CD8-positive, alpha-beta memory T cell (primary cell): ENCODE results near the gene DMXL1. TPM values are rescaled to one million over a fixed set of nuclear protein-coding genes. Genes with fewer than 3 reads are reported as not detected.

Experiments
- CTCF ChIA-PET: fragments of 350-600 bp; sonication (Branson Sonifier 250); formaldehyde crosslinking; loops from one replicate; lab custom pipeline; 2021; ENCODE audit warnings: antibody characterized with exemption; lab: Charles Lee
- POLR2A ChIA-PET: fragments of 350-600 bp; sonication (Branson Sonifier 250); formaldehyde crosslinking; loops from one replicate; lab custom pipeline; 2021; ENCODE audit warnings: antibody characterized with exemption; lab: Charles Lee
- DNase-seq, 5 donors: peaks; one replicate each; pipeline versions ENCODE4 v3.0.0 to v3.0.0-alpha.2; 2020 to 2022; ENCODE audit warnings: mixed read lengths in 1 of 5
- H3K27ac ChIP-seq: one replicate; pipeline ENCODE4 v1.7.0; 2013; ENCODE audit warnings: low read depth, mild to moderate bottlenecking, low read length, moderate library complexity
- H3K27me3 ChIP-seq: 2 replicates; pipeline ENCODE4 v1.7.0; 2013; ENCODE audit warnings: low read length, mild to moderate bottlenecking; ENCODE audit not compliant: insufficient read depth, poor library complexity, severe bottlenecking
- H3K36me3 ChIP-seq: 2 replicates; pipeline ENCODE4 v1.7.0; 2013; ENCODE audit warnings: mild to moderate bottlenecking, low read length, moderate library complexity; ENCODE audit not compliant: insufficient read depth
- H3K4me1 ChIP-seq: 2 replicates; pipeline ENCODE4 v1.7.0; 2013; ENCODE audit warnings: mild to moderate bottlenecking, low read length, moderate library complexity; ENCODE audit not compliant: insufficient read depth
- H3K4me3 ChIP-seq: 2 replicates; pipeline ENCODE4 v1.7.0; 2013; ENCODE audit warnings: mild to moderate bottlenecking, low read length
- H3K9me3 ChIP-seq: 2 replicates; pipeline ENCODE4 v1.7.0; 2013; ENCODE audit warnings: mild to moderate bottlenecking, low read length
- H3K27ac Mint-ChIP-seq, 8 donors: one replicate each; pipeline ENCODE4 v1.8.0; 2020 to 2021; ENCODE audit warnings: mixed read lengths in 8 of 8, mild to moderate bottlenecking in 6 of 8, inconsistent platforms in 3 of 8, moderate library complexity in 3 of 8
- H3K27me3 Mint-ChIP-seq, 2 donors: one replicate each; pipeline ENCODE4 v1.8.0; 2020 to 2021; ENCODE audit warnings: mixed read lengths in 2 of 2, mild to moderate bottlenecking in 1 of 2, moderate library complexity in 1 of 2
- H3K36me3 Mint-ChIP-seq, 3 donors: one replicate each; pipeline ENCODE4 v1.8.0; 2020 to 2021; ENCODE audit warnings: mixed read lengths in 3 of 3, inconsistent platforms in 1 of 3, mild to moderate bottlenecking in 1 of 3
- H3K4me1 Mint-ChIP-seq, 3 donors: one replicate each; pipeline ENCODE4 v1.8.0; 2020 to 2021; ENCODE audit warnings: mixed read lengths in 3 of 3, inconsistent platforms in 1 of 3, mild to moderate bottlenecking in 1 of 3
- H3K4me3 Mint-ChIP-seq, 7 donors: one replicate each; pipeline ENCODE4 v1.8.0; 2020 to 2021; ENCODE audit warnings: mixed read lengths in 7 of 7, mild to moderate bottlenecking in 6 of 7, moderate library complexity in 4 of 7, inconsistent platforms in 2 of 7
- H3K9me3 Mint-ChIP-seq, 5 donors: one replicate each; pipeline ENCODE4 v1.8.0; 2020 to 2022; ENCODE audit warnings: mixed read lengths in 5 of 5, mild to moderate bottlenecking in 3 of 5, moderate library complexity in 2 of 5, inconsistent platforms in 1 of 5
- polyA plus RNA-seq: library from polyadenylated mRNA; unstranded; fragments of 300-500 nt; fragmentation: Illumina TruSeq; gene quantifications from one replicate; pipeline ENCODE4 v1.2.3, GENCODE V29; 2021
- total RNA-seq, 2 experiments: library from RNA; stranded (reverse); gene quantifications; one replicate each; pipeline ENCODE4 v1.2.3, GENCODE V29; 2021

Gene DMXL1
- total and polyA plus RNA-seq, 3 experiments from 2014 or later = 12.9 to 26.2 (median 25.9) TPM

GRCh38 chr5:119290161-119290569, 219.3 kb downstream of the DMXL1 start:
- Histone ChIP-seq H3K4me3 (peak overlapping the region; percentile 28), H3K27ac (no peak overlapping the region), H3K27me3 (no peaks in the 10 kb centered on the region), H3K9me3 (no peaks in the 10 kb centered on the region), H3K4me1 (peaks cover 75% of the 10 kb centered on the region), H3K36me3 (no peaks in the 10 kb centered on the region)
- peak overlapping the region; percentile 84 to 98 (median 96) for H3K27ac Mint-ChIP-seq
- H3K4me3 Mint-ChIP-seq = peak overlapping the region; percentile 47 to 83 (median 75)
- H3K4me1 Mint-ChIP-seq = peaks cover 87 to 89% (median 89%) of the 10 kb centered on the region in 3 donors
- no peaks in the 10 kb centered on the region for H3K27me3 Mint-ChIP-seq
- no peak for DNase-seq
- ChIA-PET POLR2A (interaction anchor here (1.1 to 2.0 kb wide), 2 partner anchors 9 to 12 kb away, joined by 3 to 8 read pairs; no protein-coding TSS in a partner anchor), CTCF (interaction anchor here (0.8 to 2.9 kb wide), 10 partner anchors 9 to 302 kb away, joined by 3 to 8 read pairs (median 6); partner anchors contain the start of gene DTWD2)
- peaks cover 7 to 14% (median 13%) of the 10 kb centered on the region in 3 donors for H3K36me3 Mint-ChIP-seq
- H3K9me3 Mint-ChIP-seq = peaks cover 0 to 9% (median 6%) of the 10 kb centered on the region in 5 donors

DNA sequence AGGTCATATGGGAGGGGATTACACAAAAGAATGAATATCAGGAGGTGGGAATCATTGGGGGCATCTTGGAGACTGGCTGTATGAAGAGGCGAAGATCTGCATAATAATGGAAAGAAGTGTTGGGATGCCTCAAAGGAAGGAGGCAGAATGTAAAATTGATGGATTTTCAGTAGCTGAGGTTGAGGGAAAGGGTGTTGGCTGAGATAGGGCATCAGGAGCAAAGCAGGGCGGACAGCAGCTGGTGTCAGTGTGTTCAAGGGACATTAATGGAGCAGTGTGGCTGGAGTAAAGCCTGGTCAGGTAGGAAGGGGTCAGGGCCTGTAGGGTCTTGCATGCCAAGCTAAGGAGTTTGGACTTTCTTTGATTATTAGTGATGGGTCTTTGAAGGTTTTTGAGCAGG, 219.7 kb downstream of the DMXL1 start:
- no peak overlapping the region for H3K27ac ChIP-seq
- peak overlapping the region; percentile 78 to 98 (median 94) for H3K27ac Mint-ChIP-seq
- H3K4me1 Mint-ChIP-seq = peaks cover 83 to 85% (median 84%) of the 10 kb centered on the region in 3 donors
- H3K36me3 Mint-ChIP-seq = peaks cover 7 to 14% (median 13%) of the 10 kb centered on the region in 3 donors
- no peaks in the 10 kb centered on the region for H3K27me3 ChIP-seq
- H3K9me3 ChIP-seq = no peaks in the 10 kb centered on the region
- H3K36me3 ChIP-seq = no peaks in the 10 kb centered on the region
- no peaks in the 10 kb centered on the region for H3K27me3 Mint-ChIP-seq
- H3K4me3 Mint-ChIP-seq = peak overlapping the region; percentile 47 to 83 (median 75)
- ChIA-PET CTCF (interaction anchor here (0.8 to 2.9 kb wide), 10 partner anchors 9 to 303 kb away, joined by 3 to 8 read pairs (median 6); partner anchors contain the start of gene DTWD2), POLR2A (interaction anchor here (1.1 to 2.0 kb wide), 2 partner anchors 9 to 13 kb away, joined by 3 to 8 read pairs; no protein-coding TSS in a partner anchor)
- peaks cover 0 to 9% (median 6%) of the 10 kb centered on the region in 5 donors for H3K9me3 Mint-ChIP-seq
- H3K4me1 ChIP-seq = peaks cover 71% of the 10 kb centered on the region
- H3K4me3 ChIP-seq = peak overlapping the region; percentile 9
- DNase-seq = no peak

- no peak for DNase-seq
- Mint-ChIP-seq H3K36me3 (peaks cover 7 to 14% (median 13%) of the 10 kb centered on the region in 3 donors), H3K27ac (peak overlapping the region in 6 of 8 donors; percentile 78 to 98 (median 90)), H3K4me3 (peak overlapping the region in 6 of 7 donors; percentile 12 to 83 (median 74)), H3K9me3 (peaks cover 0 to 9% (median 6%) of the 10 kb centered on the region in 5 donors), H3K27me3 (no peaks in the 10 kb centered on the region), H3K4me1 (peaks cover 79 to 80% (median 80%) of the 10 kb centered on the region in 3 donors)
- H3K27me3 ChIP-seq = no peaks in the 10 kb centered on the region
- no peak overlapping the region for H3K4me3 ChIP-seq
- H3K9me3 ChIP-seq = no peaks in the 10 kb centered on the region
- ChIA-PET POLR2A (interaction anchor here (1.1 to 2.0 kb wide), 2 partner anchors 8 to 13 kb away, joined by 3 to 8 read pairs; no protein-coding TSS in a partner anchor), CTCF (interaction anchor here (0.8 to 2.9 kb wide), 6 partner anchors 12 to 303 kb away, joined by 3 to 8 read pairs (median 7); partner anchors contain the start of gene DTWD2)
- no peaks in the 10 kb centered on the region for H3K36me3 ChIP-seq
- H3K27ac ChIP-seq = no peak overlapping the region
- H3K4me1 ChIP-seq = peaks cover 66% of the 10 kb centered on the region
Observed at GRCh38 chr5:119291056-119291455, 220.2 kb downstream of the DMXL1 start.

GRCh38 chr5:119291877-119292276, 221.0 kb downstream of the DMXL1 start:
- Histone ChIP-seq H3K27me3 (no peaks in the 10 kb centered on the region), H3K4me3 (no peak overlapping the region), H3K9me3 (no peaks in the 10 kb centered on the region), H3K4me1 (peaks cover 58% of the 10 kb centered on the region), H3K36me3 (no peaks in the 10 kb centered on the region), H3K27ac (no peak overlapping the region)
- CTCF ChIA-PET = no interaction called here
- peaks cover 7 to 18% (median 13%) of the 10 kb centered on the region in 3 donors for H3K36me3 Mint-ChIP-seq
- peak overlapping the region in 5 of 7 donors; percentile 20 to 73 (median 36) for H3K4me3 Mint-ChIP-seq
- POLR2A ChIA-PET = interaction anchor here (0.5 kb wide), 1 partner anchor 20 kb away, joined by 3 read pairs; no protein-coding TSS in a partner anchor
- peak overlapping the region in 7 of 8 donors; percentile 20 to 95 (median 48) for H3K27ac Mint-ChIP-seq
- peaks cover 71 to 76% (median 72%) of the 10 kb centered on the region in 3 donors for H3K4me1 Mint-ChIP-seq
- H3K9me3 Mint-ChIP-seq = peaks cover 1 to 10% (median 6%) of the 10 kb centered on the region in 5 donors
- DNase-seq = no peak
- H3K27me3 Mint-ChIP-seq = no peaks in the 10 kb centered on the region

- H3K4me1 Mint-ChIP-seq = peaks cover 61 to 66% (median 62%) of the 10 kb centered on the region in 3 donors
- Histone ChIP-seq H3K27me3 (no peaks in the 10 kb centered on the region), H3K36me3 (no peaks in the 10 kb centered on the region), H3K27ac (no peak overlapping the region), H3K4me1 (peaks cover 48% of the 10 kb centered on the region), H3K4me3 (no peak overlapping the region), H3K9me3 (no peaks in the 10 kb centered on the region)
- peaks cover 2 to 14% (median 6%) of the 10 kb centered on the region in 5 donors for H3K9me3 Mint-ChIP-seq
- DNase-seq = no peak
- CTCF ChIA-PET = no interaction called here
- peak overlapping the region; percentile 1 to 75 (median 63) for H3K27ac Mint-ChIP-seq
- POLR2A ChIA-PET = no interaction called here
- no peaks in the 10 kb centered on the region for H3K27me3 Mint-ChIP-seq
- peaks cover 7 to 19% (median 13%) of the 10 kb centered on the region in 3 donors for H3K36me3 Mint-ChIP-seq
- peak overlapping the region in 1 of 7 donors; percentile 8 for H3K4me3 Mint-ChIP-seq
Observed at GRCh38 chr5:119292701-119293515, 222.0 kb downstream of the DMXL1 start.

DNA sequence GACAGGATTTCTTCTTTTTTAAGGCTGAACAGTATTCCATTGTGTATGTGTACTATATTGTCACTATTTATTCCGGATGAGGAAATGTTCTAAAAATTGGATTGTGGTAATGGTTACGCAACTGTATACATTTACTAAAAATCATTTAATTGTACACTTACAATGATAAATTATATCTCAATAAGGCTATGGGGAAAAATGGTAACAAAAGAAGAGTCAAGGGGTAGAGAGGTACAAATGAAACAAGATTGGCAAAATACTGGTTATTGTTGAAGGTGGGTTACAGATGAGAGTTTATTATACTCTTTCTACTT, 222.6 kb downstream of the DMXL1 start:
- H3K4me1 ChIP-seq = peaks cover 43% of the 10 kb centered on the region
- Mint-ChIP-seq H3K4me1 (peaks cover 57 to 61% (median 57%) of the 10 kb centered on the region in 3 donors), H3K4me3 (peak overlapping the region in 1 of 7 donors; percentile 8), H3K36me3 (peaks cover 7 to 19% (median 13%) of the 10 kb centered on the region in 3 donors), H3K27ac (peak overlapping the region in 7 of 8 donors; percentile 1 to 75 (median 61)), H3K27me3 (no peaks in the 10 kb centered on the region), H3K9me3 (peaks cover 2 to 15% (median 6%) of the 10 kb centered on the region in 5 donors)
- ChIA-PET CTCF (no interaction called here), POLR2A (no interaction called here)
- H3K27me3 ChIP-seq = no peaks in the 10 kb centered on the region
- H3K27ac ChIP-seq = no peak overlapping the region
- H3K4me3 ChIP-seq = no peak overlapping the region
- no peaks in the 10 kb centered on the region for H3K9me3 ChIP-seq
- H3K36me3 ChIP-seq = no peaks in the 10 kb centered on the region
- no peak for DNase-seq
